Lung (tissue), 12 donors: ENCODE data around the gene MAP3K7. TPM values are rescaled to one million over a fixed set of nuclear protein-coding genes. Genes with fewer than 3 reads are reported as not detected.

Source experiments
- ATAC-seq: fragments of 200-7000 bp; cut with Tn5 transposase; one replicate; pipeline ENCODE4 v1.9.1; 2020; ENCODE audit warnings: moderate number of reproducible peaks; ENCODE audit not compliant: insufficient read depth, low FRiP score
- DNase-seq, 3 donors: peaks; one replicate each; pipeline ENCODE4 v3.0.0-alpha.2; 2013 to 2017
- H3K27ac ChIP-seq, 2 donors: one replicate each; pipeline ENCODE4 v1.5.1; 2013; ENCODE audit warnings: mild to moderate bottlenecking in 2 of 2, moderate library complexity in 2 of 2, control low read depth in 1 of 2, inconsistent platforms in 1 of 2, low read depth in 1 of 2, low read length in 1 of 2
- H3K27me3 ChIP-seq, 3 donors: one replicate each; pipeline ENCODE4 v1.5.1; 2013; ENCODE audit warnings: low read length in 2 of 3; ENCODE audit not compliant: control insufficient read depth in 3 of 3, insufficient read depth in 3 of 3
- H3K36me3 ChIP-seq, 4 donors: one replicate each; pipeline ENCODE4 v1.5.1; 2013; ENCODE audit warnings: low read length in 4 of 4, mild to moderate bottlenecking in 1 of 4, moderate library complexity in 1 of 4; ENCODE audit not compliant: control insufficient read depth in 4 of 4, insufficient read depth in 4 of 4
- H3K4me1 ChIP-seq, 5 donors: one replicate each; pipeline ENCODE4 v1.5.1; 2013; ENCODE audit warnings: low read length in 5 of 5, mild to moderate bottlenecking in 2 of 5, moderate library complexity in 1 of 5; ENCODE audit not compliant: control insufficient read depth in 5 of 5, insufficient read depth in 5 of 5
- H3K4me3 ChIP-seq: one replicate; pipeline ENCODE4 v1.5.1; 2013; ENCODE audit warnings: mild to moderate bottlenecking, control low read depth, moderate library complexity
- H3K9ac ChIP-seq, 2 donors: one replicate each; pipeline ENCODE4 v1.5.1; 2013; ENCODE audit warnings: low read length in 2 of 2, control low read depth in 1 of 2; ENCODE audit not compliant: insufficient read depth in 1 of 2
- H3K9me3 ChIP-seq, 4 donors: one replicate each; pipeline ENCODE4 v1.5.1; 2013; ENCODE audit warnings: low read length in 3 of 4, mild to moderate bottlenecking in 1 of 4, moderate library complexity in 1 of 4; ENCODE audit not compliant: control insufficient read depth in 4 of 4, insufficient read depth in 3 of 4
- CTCF ChIP-seq: IDR thresholded peaks from 2 replicates; pipeline ENCODE4 v1.5.1; 2012; ENCODE audit warnings: mild to moderate bottlenecking; ENCODE audit errors: control extremely low read depth, extremely low read depth
- WGBS, 2 donors: extraction: QIAGEN DNeasy Blood & Tissue Kit; methylation state at CpG; one replicate each; pipeline ENCODE4 v1.1.7; 2013; 5-methylcytosine and 5-hydroxymethylcytosine counted together
- polyA plus RNA-seq, 2 donors: library from polyadenylated mRNA; stranded (reverse); fragments of 200-250 nt; gene quantifications; one replicate each; pipeline ENCODE4 v1.2.1, GENCODE V29; 2013
- total RNA-seq, 2 donors: library from RNA; depleted of rRNA in 1 of 2; stranded (reverse); fragments of >200 nt in 1 of 2; gene quantifications; one replicate each; pipeline ENCODE4 v1.2.1, GENCODE V29; 2014 to 2021
- donor health status: control.
- donor health status: control.
- donor health status: Bipolar disorder and iron deficiency.
- donor health status: healthy.
- donor health status: DM: yes; HTN: yes; CAD: no.

MAP3K7 gene
- total and polyA plus RNA-seq, 4 donors: 10.5 to 45.8 (median 15.7) TPM

GRCh38 chr6:90547079-90547478, 39.8 kb downstream of the MAP3K7 start:
- no peak for ATAC-seq
- H3K27me3 ChIP-seq: no peaks in the 10 kb centered on the region
- no peak overlapping the region for H3K9ac ChIP-seq
- H3K36me3 ChIP-seq: peaks cover 14 to 36% (median 29%) of the 10 kb centered on the region in 4 donors
- 87 to 89% methylated on average over 4 of the region's 4 CpGs for WGBS, 2 donors
- no peak overlapping the region for H3K4me3 ChIP-seq
- H3K27ac ChIP-seq: no peak overlapping the region
- no peak for DNase-seq
- no peaks in the 10 kb centered on the region for H3K4me1 ChIP-seq
- no peak for TF ChIP-seq CTCF
- H3K9me3 ChIP-seq: no peaks in the 10 kb centered on the region

DNA sequence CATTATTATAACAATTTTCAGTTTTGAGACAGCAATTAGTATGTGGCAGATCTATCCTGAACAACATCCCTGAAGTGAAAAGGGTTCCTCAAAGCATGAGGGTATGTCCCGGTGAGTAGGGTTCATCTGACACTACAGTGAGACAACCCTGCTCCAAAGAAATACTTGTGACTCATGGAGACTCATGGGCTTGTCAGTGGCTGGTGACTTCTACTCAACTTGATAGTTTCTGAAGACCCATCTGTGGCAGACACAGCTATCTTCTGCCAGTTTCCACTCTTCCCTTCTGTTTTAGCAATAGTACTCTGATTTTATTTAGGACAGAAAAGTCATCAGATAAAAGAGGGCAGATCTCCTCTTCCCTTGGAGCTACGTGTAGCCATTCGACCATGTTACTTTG, 41.4 kb downstream of the MAP3K7 start:
- H3K27me3 ChIP-seq: no peaks in the 10 kb centered on the region
- no peaks in the 10 kb centered on the region for H3K4me1 ChIP-seq
- DNase-seq (no peak), ATAC-seq (no peak)
- TF ChIP-seq CTCF: no peak
- no peak overlapping the region for H3K9ac ChIP-seq
- H3K36me3 ChIP-seq: peaks cover 14 to 33% (median 29%) of the 10 kb centered on the region in 4 donors
- no peak overlapping the region for H3K4me3 ChIP-seq
- 95 to 99% methylated on average over 3 of the region's 3 CpGs for WGBS, 2 donors
- no peaks in the 10 kb centered on the region for H3K9me3 ChIP-seq
- no peak overlapping the region for H3K27ac ChIP-seq

- Histone ChIP-seq H3K4me1 (no peaks in the 10 kb centered on the region), H3K27me3 (no peaks in the 10 kb centered on the region), H3K4me3 (no peak overlapping the region), H3K27ac (no peak overlapping the region), H3K36me3 (peaks cover 14 to 33% (median 29%) of the 10 kb centered on the region in 4 donors), H3K9me3 (no peaks in the 10 kb centered on the region), H3K9ac (no peak overlapping the region)
- DNase-seq: no peak
- WGBS, 2 donors: 95 to 97% methylated on average over 4 of the region's 4 CpGs
- TF ChIP-seq CTCF: no peak
- ATAC-seq: no peak
Observed at GRCh38 chr6:90544741-90545140, 42.1 kb downstream of the MAP3K7 start.

- ATAC-seq (no peak), DNase-seq (no peak)
- peaks cover 0 to 4% (median 1%) of the 10 kb centered on the region in 5 donors for H3K4me1 ChIP-seq
- H3K4me3 ChIP-seq: no peak overlapping the region
- peaks cover 12 to 32% (median 28%) of the 10 kb centered on the region in 4 donors for H3K36me3 ChIP-seq
- no peaks in the 10 kb centered on the region for H3K27me3 ChIP-seq
- no peaks in the 10 kb centered on the region for H3K9me3 ChIP-seq
- H3K27ac ChIP-seq: no peak overlapping the region
- H3K9ac ChIP-seq: no peak overlapping the region
- TF ChIP-seq CTCF: no peak
Observed at GRCh38 chr6:90544081-90544480, 42.8 kb downstream of the MAP3K7 start.
